Peyer's patch (tissue), 4 donors: ENCODE data around the gene THSD7A.

ENCODE experiments used
- POLR2A ChIP-seq, 2 donors: fragments of 450-650 bp; IDR thresholded peaks; one replicate each; pipeline ENCODE4 v1.5.1; 2017; ENCODE audit warnings: antibody characterized with exemption in 2 of 2, mild to moderate bottlenecking in 2 of 2, moderate library complexity in 2 of 2
- TF ChIP-seq, protein P1 (sequence below), 6 experiments: fragments of 450-650 bp in 4 of 6; fragments of 200-600 bp in 2 of 6; sonication (generic) in 1 of 6; IDR thresholded peaks; one replicate each; pipeline ENCODE4 v1.5.1; 2017 to 2019; ENCODE audit warnings: antibody characterized with exemption in 6 of 6, mild to moderate bottlenecking in 3 of 6, moderate library complexity in 1 of 6

DNA sequence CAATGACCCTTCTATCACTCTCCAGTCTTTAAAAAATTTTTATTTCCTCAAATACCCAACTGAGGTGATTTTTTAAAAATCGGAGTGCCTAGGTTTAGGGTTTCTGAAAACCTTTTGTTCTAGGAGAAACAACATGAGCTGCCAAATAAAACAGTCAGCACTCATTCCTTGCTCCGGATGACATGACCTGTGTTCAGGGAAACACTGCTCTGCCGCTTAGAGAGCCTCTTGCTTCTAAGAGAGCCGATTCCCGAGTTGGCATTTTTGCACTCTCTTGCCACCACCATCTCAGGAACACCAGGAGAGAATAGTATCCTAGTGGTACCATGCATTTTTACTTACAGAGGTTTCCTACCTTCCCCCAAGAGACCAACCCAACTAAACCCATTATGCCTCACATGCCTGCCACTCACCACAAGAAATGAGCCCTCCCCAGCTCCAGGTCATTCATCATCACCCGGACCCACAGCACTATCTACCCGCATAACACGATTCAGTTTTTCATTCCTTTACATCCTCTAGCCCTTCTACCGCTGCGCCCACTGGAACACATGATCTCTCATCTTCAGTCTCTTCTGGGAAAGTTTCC, 365.4 kb downstream of the THSD7A start:
- TF ChIP-seq, protein P1, sequence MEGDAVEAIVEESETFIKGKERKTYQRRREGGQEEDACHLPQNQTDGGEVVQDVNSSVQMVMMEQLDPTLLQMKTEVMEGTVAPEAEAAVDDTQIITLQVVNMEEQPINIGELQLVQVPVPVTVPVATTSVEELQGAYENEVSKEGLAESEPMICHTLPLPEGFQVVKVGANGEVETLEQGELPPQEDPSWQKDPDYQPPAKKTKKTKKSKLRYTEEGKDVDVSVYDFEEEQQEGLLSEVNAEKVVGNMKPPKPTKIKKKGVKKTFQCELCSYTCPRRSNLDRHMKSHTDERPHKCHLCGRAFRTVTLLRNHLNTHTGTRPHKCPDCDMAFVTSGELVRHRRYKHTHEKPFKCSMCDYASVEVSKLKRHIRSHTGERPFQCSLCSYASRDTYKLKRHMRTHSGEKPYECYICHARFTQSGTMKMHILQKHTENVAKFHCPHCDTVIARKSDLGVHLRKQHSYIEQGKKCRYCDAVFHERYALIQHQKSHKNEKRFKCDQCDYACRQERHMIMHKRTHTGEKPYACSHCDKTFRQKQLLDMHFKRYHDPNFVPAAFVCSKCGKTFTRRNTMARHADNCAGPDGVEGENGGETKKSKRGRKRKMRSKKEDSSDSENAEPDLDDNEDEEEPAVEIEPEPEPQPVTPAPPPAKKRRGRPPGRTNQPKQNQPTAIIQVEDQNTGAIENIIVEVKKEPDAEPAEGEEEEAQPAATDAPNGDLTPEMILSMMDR (IDR thresholded peaks at IDR 0.05), result no peak
- no peak for TF ChIP-seq POLR2A (IDR thresholded peaks at IDR 0.05)
